Stimulated activated naive B cell treated with anti-CD40 and anti-IgM and Interleukin-4, amounts not matched to agents 10 μg/mL and 1 μg/mL and 100 μg/mL, for 72 hours (primary cell): ENCODE data around the gene CRYGN.

Experiments used
- ATAC-seq, 2 donors: fragments of 150-1000 bp; cut with Tn5 transposase; replicated peaks; 2 replicates each; pipeline ENCODE4 v1.10.0; 2021; ENCODE audit warnings: moderate library complexity in 1 of 2
- DNase-seq: peaks from one replicate; pipeline ENCODE4 v3.0.0; 2021
- H3K27ac Mint-ChIP-seq: one replicate; pipeline ENCODE4 v1.8.0; 2022; ENCODE audit warnings: mild to moderate bottlenecking, mixed read lengths
- H3K27me3 Mint-ChIP-seq, 2 donors: one replicate each; pipeline ENCODE4 v1.8.0; 2022; ENCODE audit warnings: mixed read lengths in 2 of 2
- H3K36me3 Mint-ChIP-seq, 2 donors: one replicate each; pipeline ENCODE4 v1.8.0; 2022; ENCODE audit warnings: mixed read lengths in 2 of 2, mild to moderate bottlenecking in 1 of 2
- H3K4me1 Mint-ChIP-seq, 2 donors: one replicate each; pipeline ENCODE4 v1.8.0; 2022; ENCODE audit warnings: mixed read lengths in 2 of 2, mild to moderate bottlenecking in 1 of 2
- H3K4me3 Mint-ChIP-seq, 2 donors: one replicate each; pipeline ENCODE4 v1.8.0; 2022; ENCODE audit warnings: mild to moderate bottlenecking in 2 of 2, mixed read lengths in 2 of 2, moderate library complexity in 1 of 2
- H3K9me3 Mint-ChIP-seq, 2 donors: one replicate each; pipeline ENCODE4 v1.8.0; 2022; ENCODE audit warnings: mixed read lengths in 2 of 2, mild to moderate bottlenecking in 1 of 2

CRYGN gene

DNA sequence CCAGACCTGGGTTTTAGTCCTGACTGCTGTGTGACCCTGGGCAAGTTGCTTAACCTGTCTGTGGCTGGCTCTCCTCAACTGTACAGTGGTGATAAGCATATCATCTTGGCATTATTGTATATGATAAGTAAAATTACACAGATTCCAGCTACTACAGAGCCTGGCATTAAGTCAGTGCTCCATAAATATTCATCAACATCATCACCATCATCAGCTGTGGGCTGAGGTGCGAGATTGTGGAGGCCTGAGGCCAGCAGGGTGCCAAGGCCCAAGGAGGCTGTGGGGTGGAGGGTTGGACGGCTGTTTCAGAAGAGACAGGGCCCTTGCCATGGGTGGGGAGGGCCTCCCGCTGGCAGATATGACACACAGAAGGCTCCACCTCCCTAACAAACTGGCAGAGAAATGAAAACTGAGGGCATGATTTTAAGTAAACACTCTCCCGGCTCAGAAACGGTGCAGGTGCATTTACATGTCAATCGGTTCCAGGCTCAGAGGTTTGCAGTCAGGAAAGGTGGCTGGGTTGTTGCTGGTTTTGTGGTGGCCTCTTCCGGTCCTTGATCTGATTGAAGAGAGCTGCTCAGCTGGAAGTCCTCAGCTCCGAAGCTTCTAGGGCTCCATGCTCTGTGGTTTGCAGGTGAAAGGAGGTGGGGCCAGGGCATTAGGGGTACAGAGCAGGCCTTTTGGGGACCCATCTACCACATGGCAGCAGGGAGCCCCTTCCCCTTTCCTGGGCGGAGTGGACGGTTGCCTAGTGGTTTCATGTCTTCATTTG lies 10.2 kb downstream of the CRYGN start:
- H3K9me3 Mint-ChIP-seq = no peaks in the 10 kb centered on the region
- peak; percentile 19 to 33 for ATAC-seq
- H3K27me3 Mint-ChIP-seq = peaks cover 24 to 30% of the 10 kb centered on the region in 2 donors
- H3K27ac Mint-ChIP-seq = peak overlapping the region; percentile 76
- no peaks in the 10 kb centered on the region for H3K36me3 Mint-ChIP-seq
- peaks cover 19 to 27% of the 10 kb centered on the region in 2 donors for H3K4me1 Mint-ChIP-seq
- no peak for DNase-seq
- H3K4me3 Mint-ChIP-seq = peak overlapping the region in 1 of 2 donors; percentile 28

DNA sequence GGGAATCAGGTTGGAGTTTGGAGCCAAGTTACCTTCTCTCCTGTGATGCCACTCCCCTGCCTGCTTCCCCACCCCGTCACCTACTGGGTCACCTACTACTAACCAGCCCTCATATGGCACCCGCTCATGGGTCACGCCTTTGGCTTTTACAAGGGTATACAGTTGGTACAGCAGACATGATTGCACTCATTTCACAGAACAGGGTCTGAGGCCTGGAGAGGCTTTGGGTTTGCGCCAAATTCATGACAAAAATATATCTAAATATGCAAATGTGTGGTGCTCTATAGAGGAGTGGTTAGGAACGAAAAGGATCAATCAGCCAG lies 10.7 kb downstream of the CRYGN start:
- ATAC-seq = no peak

DNA sequence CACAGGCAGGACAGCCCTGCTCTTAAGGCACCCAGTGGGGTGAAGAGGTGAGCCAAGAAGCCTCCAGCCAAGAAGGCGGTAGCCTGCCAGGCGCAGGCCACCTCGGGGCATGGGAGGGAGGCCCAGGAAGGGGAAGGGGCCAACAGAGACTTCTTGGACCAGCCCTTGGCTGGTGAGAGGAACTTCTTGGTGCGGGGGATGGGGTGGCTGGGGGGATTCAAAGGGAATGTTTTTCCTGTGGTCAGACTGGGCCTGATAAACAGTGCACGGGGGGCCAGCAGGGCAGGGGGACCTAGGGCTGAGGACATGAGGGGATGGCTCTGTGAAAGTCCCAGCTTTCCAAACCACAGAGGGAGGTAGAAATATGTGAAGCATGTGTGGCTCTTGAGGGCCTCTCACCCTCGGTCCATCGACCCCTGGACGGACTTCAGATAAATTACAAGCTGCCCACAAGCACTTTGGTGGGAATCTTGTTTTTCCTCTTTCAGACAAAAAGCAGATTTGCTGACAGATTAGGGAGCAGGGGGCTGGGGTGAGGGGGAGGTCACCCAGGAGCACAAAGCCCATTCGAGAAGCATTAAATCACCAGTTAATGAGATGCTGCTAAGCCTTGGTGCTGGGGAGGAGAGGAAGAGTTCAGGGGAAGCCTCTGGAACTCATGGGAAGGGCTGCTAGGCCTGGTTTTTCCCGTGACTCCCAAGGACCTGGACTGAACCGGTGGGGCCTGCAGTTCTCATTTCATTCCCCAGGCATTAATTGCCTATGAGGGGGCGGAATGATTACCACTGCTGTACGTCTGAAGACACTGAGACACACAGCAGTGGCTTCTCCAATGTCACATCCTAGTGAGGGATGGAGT lies 11.3 kb downstream of the CRYGN start:
- H3K4me3 Mint-ChIP-seq = no peak overlapping the region
- no peaks in the 10 kb centered on the region for H3K9me3 Mint-ChIP-seq
- DNase-seq (no peak), ATAC-seq (no peak)
- no peaks in the 10 kb centered on the region for H3K36me3 Mint-ChIP-seq
- peaks cover 19 to 27% of the 10 kb centered on the region in 2 donors for H3K4me1 Mint-ChIP-seq
- H3K27ac Mint-ChIP-seq = no peak overlapping the region
- H3K27me3 Mint-ChIP-seq = peaks cover 28 to 30% of the 10 kb centered on the region in 2 donors

More for the DNA sequence above, 10.7 kb downstream of the CRYGN start:
- DNase-seq = no peak
- Mint-ChIP-seq H3K27ac (no peak overlapping the region), H3K27me3 (peaks cover 28 to 30% of the 10 kb centered on the region in 2 donors), H3K4me1 (peaks cover 19 to 27% of the 10 kb centered on the region in 2 donors), H3K36me3 (no peaks in the 10 kb centered on the region), H3K9me3 (no peaks in the 10 kb centered on the region), H3K4me3 (no peak overlapping the region)

DNA sequence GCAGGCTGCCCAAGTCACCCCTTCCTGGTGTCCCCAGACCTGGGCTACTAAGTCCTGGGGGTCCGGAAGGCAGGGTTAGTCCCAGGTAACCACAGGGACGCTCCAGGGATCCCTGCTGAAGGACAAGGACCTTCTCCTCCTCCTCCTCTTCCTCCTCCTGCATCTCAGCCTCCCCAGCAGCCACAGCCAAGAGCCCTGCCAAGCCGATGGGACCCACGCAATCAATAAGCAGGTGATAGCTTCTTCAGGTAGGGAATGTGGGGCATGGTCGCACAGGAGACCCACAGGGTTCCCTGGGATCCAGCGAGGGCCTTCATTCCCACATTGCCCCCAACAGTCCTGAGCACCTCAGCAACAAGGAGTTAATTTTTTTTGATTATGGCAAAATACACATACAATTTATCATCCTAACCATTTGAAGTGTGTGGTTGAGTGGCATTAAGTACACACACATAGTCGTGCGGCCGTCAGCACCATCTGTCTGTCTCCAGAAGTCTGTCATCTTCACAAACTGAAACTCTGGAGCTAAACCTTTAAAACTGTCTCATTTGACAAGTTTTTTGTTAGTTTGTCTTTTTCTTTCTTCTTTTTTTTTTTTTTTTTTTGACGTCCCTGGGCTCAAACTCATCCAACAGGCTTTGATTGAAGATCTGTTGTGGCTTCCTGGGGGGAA lies 12.1 kb downstream of the CRYGN start:
- Mint-ChIP-seq H3K27me3 (peaks cover 24 to 26% of the 10 kb centered on the region in 2 donors), H3K9me3 (no peaks in the 10 kb centered on the region), H3K36me3 (no peaks in the 10 kb centered on the region), H3K27ac (no peak overlapping the region), H3K4me3 (no peak overlapping the region), H3K4me1 (peaks cover 13 to 21% of the 10 kb centered on the region in 2 donors)
- ATAC-seq (no peak), DNase-seq (no peak)

DNA sequence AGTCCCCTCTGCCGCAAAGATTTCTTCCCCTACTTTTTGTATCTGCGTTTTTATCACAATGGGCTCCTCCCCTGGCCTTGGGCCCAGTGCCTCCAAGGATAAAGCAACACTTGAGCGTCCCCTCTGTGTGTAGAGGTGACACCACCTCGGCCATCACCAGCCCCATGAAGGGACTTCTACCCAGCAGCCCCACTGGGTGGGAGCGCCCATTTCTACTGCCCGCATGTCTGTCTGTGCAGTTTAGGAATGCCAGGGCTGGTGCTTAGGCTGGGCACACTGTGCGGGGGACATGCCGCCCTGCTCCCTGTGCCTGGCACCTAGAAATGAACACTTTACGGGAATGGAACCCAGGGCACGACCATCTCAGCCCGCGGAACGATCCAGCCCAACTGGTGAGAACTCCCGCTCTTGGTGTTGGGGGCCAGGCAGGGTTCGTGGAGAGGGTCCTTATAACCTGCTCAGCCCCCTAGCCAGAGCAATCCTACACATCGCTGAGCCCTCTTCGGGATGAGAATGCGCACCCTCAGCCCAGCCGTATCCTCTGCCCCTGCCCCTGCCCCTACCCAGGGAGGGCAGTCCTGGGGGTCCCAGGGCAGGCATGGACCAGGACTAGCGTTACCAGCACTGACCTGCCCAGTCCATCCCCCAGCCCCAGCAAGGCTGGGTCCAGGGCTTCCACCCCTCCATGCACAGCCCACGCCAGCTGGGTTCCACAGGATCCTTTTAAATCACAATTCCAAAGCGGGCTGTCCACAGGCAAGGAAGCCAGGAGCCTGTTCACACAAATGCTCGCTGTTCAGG lies 12.8 kb downstream of the CRYGN start:
- no peak overlapping the region for H3K4me3 Mint-ChIP-seq
- no peak for ATAC-seq
- H3K4me1 Mint-ChIP-seq = peaks cover 11 to 17% of the 10 kb centered on the region in 2 donors
- peaks cover 25 to 26% of the 10 kb centered on the region in 2 donors for H3K27me3 Mint-ChIP-seq
- DNase-seq = no peak
- H3K36me3 Mint-ChIP-seq = peaks cover 0 to under 1% of the 10 kb centered on the region in 2 donors
- H3K9me3 Mint-ChIP-seq = peaks cover 2 to 3% of the 10 kb centered on the region in 2 donors
- no peak overlapping the region for H3K27ac Mint-ChIP-seq

DNA sequence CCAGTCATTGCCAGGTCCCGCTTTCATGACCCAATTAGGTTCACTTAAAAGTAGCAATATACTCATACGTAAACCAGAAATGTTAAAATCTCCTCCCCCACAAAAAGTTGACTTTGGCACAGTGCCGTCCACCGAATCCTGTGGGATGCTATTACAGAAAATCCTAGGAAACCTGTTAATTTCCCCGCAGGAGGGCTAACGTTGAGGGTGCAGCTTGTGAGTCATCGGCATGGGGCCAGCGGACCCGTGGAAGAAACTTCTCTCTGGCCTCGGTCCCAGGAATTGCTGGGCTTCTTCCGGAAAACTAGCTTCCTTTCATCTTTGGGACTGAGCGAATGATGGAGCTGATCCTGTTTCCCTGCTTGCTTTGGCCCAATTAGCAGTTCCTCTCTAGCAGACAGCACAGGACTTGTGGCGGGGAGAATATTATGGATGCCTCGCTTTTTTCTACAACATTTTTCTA lies 13.5 kb downstream of the CRYGN start:
- no peak for ATAC-seq
- Mint-ChIP-seq H3K27ac (no peak overlapping the region), H3K27me3 (peaks cover 28 to 32% of the 10 kb centered on the region in 2 donors), H3K36me3 (peaks cover 0 to 7% of the 10 kb centered on the region in 2 donors), H3K9me3 (peaks cover 7 to 9% of the 10 kb centered on the region in 2 donors), H3K4me1 (peaks cover 11 to 17% of the 10 kb centered on the region in 2 donors), H3K4me3 (no peak overlapping the region)
- no peak for DNase-seq

DNA sequence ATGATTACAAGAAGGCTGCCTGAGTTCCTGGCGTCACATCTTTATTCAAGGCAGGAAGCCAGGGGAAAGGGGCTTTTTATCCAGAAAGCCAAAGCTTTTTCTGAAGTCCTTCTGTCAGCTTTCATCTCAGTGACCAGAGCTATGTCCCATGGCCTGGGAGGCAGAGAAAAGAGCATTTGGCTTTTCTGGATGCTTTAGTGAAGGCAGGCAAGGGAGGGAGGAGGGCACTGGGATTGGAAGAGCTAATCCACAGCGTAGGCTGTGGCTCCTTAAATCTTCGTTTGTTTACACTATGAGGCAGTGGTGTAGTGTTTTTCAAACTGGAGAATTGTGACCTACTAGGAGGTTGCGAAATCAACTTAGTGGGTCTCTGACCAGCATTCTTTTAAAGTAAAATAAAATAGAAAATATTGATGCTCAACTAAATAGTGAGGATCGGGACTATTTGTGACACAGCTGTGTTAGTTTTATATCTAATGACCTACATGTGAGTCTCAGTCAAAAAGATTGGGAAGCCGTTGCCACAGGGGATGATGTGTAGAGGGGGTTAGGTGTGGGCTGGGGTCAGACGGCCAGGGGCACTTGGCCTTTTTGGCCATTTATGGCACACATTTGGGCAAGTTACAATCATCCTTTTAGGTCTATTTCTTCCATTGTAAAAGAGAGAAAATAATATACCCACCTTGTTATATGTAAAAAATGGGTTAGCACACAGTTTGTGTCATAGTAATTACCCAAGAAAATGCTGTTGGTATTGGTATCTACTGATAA lies 14.1 kb downstream of the CRYGN start:
- ATAC-seq (no peak), DNase-seq (no peak)
- Mint-ChIP-seq H3K4me3 (no peak overlapping the region), H3K4me1 (peaks cover 11 to 17% of the 10 kb centered on the region in 2 donors), H3K27me3 (peaks cover 32 to 35% of the 10 kb centered on the region in 2 donors), H3K9me3 (peaks cover 7 to 10% of the 10 kb centered on the region in 2 donors), H3K27ac (no peak overlapping the region), H3K36me3 (peaks cover 0 to 8% of the 10 kb centered on the region in 2 donors)

DNA sequence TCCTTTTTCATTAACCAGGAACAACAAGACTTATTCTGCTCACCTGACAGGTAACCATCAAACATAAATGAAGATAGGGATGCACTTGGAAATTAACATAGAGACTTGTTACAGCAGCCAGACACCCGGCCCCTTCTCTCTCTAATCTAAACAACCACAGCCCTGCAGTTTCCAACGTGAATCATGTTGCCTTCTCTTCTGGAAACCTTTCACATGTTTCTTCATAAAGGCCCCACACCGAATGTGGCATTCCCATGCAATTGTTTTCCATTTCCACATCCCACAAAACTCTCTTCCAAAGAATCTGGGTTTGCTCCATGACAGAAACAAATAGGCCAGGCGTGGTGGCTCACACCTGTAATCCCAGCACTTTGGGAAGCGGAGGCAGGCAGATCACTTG lies 15.1 kb downstream of the CRYGN start:
- Mint-ChIP-seq H3K36me3 (peaks cover 0 to 11% of the 10 kb centered on the region in 2 donors), H3K27me3 (peaks cover 34 to 42% of the 10 kb centered on the region in 2 donors), H3K4me1 (peaks cover 3 to 9% of the 10 kb centered on the region in 2 donors), H3K27ac (no peak overlapping the region), H3K4me3 (no peak overlapping the region), H3K9me3 (peaks cover 15 to 17% of the 10 kb centered on the region in 2 donors)
- DNase-seq = no peak
- ATAC-seq = no peak

DNA sequence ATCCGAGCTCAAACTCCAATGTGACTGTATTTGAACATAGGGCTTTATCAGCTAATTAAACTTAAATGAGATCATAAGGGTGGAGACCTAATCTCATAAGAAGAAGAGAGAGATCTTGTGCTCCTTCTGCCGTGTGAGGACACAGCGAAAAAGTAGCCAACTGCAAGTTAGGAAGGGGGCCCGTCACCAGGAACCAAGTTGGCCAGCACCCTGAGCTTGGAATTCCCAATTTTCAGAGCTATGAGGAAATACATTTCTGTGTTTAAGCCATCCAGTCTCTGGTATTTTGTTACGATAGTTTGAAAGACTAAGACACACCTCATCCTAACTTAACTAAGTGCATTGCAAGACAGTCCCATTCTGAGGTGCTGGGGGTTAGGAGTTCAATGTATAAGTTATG lies 16.0 kb downstream of the CRYGN start:
- Mint-ChIP-seq H3K9me3 (peaks cover 15 to 19% of the 10 kb centered on the region in 2 donors), H3K4me3 (no peak overlapping the region), H3K27ac (no peak overlapping the region), H3K36me3 (peaks cover 0 to 11% of the 10 kb centered on the region in 2 donors), H3K4me1 (peaks cover 0 to 6% of the 10 kb centered on the region in 2 donors), H3K27me3 (peaks cover 34 to 42% of the 10 kb centered on the region in 2 donors)
- DNase-seq (no peak), ATAC-seq (no peak)

DNA sequence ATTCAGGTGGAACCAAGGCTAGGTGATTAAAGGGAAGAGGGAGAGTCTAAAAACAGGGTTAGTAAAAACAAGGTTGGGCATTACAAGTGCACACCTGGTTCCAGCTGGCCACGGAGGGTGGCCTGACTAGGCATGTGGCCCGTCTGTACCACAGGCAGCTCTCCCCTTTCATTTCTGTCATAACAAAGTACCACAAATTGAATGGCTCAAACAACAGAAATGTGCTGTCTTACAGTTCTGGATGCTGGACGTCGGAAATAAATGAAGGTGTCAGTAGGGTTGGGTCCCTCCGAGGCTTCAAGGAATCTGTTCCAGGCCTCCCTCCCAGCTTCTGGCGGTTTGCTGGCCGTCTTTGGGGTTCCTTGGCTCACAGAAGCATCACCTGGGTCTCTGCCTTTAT lies 16.7 kb downstream of the CRYGN start:
- peaks cover 0 to 13% of the 10 kb centered on the region in 2 donors for H3K36me3 Mint-ChIP-seq
- H3K4me1 Mint-ChIP-seq = peaks cover 0 to 4% of the 10 kb centered on the region in 2 donors
- H3K27ac Mint-ChIP-seq = no peak overlapping the region
- peaks cover 30 to 36% of the 10 kb centered on the region in 2 donors for H3K27me3 Mint-ChIP-seq
- ATAC-seq (no peak), DNase-seq (no peak)
- peaks cover 15 to 20% of the 10 kb centered on the region in 2 donors for H3K9me3 Mint-ChIP-seq
- no peak overlapping the region for H3K4me3 Mint-ChIP-seq

DNA sequence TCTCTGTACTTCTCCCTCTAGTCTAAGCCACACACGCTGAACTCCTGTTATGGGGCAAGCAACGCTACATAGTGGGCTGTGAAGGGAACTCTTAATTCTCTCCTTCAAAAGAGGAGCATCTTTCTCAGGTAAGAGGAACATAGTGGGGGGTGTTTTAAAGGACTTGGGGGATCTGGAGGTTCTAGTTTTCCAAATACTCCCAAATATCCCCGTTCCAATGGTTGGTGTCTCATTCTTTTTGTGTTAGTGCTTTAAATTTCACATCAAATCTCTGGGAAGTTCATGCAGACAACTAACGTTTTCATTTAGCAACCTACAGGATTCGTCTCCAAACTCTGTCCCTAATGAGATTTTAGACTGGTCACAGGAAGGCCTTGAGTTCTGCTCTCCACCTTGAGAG lies 17.7 kb downstream of the CRYGN start:
- Mint-ChIP-seq H3K4me3 (no peak overlapping the region), H3K27ac (no peak overlapping the region), H3K4me1 (no peaks in the 10 kb centered on the region), H3K27me3 (peaks cover 28 to 33% of the 10 kb centered on the region in 2 donors), H3K9me3 (peaks cover 15 to 20% of the 10 kb centered on the region in 2 donors), H3K36me3 (peaks cover 0 to 16% of the 10 kb centered on the region in 2 donors)
- ATAC-seq (no peak), DNase-seq (no peak)

DNA sequence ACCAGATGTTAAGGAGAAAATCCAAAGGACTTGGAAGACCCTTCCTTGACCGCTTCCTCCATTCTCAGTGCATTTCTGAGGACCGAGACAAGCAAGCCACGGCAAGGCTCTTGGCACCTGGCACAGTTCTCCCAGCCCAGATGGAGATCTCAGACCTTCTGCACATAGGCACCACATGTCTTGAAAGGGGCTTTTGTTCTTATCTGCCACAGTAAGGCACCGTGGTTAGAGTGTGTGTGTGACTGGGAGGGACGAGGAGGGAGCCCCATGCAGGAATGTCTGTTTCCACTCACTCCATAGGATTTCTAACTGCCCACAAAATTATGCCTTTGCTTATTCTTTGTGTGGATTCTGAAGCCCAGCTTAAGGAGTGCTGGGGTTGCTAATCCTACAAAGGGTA lies 19.8 kb downstream of the CRYGN start:
- ATAC-seq (no peak), DNase-seq (no peak)
- H3K27ac Mint-ChIP-seq = no peak overlapping the region
- peaks cover 37 to 38% of the 10 kb centered on the region in 2 donors for H3K27me3 Mint-ChIP-seq
- H3K36me3 Mint-ChIP-seq = peaks cover 0 to 16% of the 10 kb centered on the region in 2 donors
- H3K9me3 Mint-ChIP-seq = peaks cover 15 to 20% of the 10 kb centered on the region in 2 donors
- no peaks in the 10 kb centered on the region for H3K4me1 Mint-ChIP-seq
- no peak overlapping the region for H3K4me3 Mint-ChIP-seq

DNA sequence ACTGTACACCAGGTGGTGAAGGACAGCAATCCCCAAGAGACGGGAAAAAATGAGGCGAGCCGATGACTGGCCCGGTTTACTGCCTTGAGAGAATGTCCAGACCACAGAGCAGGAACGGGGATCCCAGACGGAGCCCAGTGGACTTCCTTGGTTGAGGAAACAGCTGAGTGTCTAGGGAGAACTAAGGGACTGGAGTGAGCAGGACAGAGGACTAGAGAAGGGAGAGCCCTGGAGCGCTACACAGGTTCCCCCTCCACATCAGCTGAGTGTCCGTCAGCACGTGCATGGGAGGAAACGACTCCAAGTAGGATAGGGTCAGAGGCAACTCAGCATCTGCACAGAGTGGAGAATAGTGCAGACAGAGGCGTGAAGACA lies 23.0 kb downstream of the CRYGN start:
- Mint-ChIP-seq H3K36me3 (peaks cover 0 to 13% of the 10 kb centered on the region in 2 donors), H3K9me3 (peaks cover 11 to 16% of the 10 kb centered on the region in 2 donors), H3K4me1 (peaks cover 0 to 4% of the 10 kb centered on the region in 2 donors), H3K4me3 (no peak overlapping the region), H3K27ac (no peak overlapping the region), H3K27me3 (peaks cover 52 to 56% of the 10 kb centered on the region in 2 donors)
- DNase-seq (no peak), ATAC-seq (no peak)
